Mammary epithelial cell (primary cell): ENCODE measurements around the gene FTSJ1.

Experiments used
- CTCF ChIP-seq, 2 donors: IDR thresholded peaks in 1 of 2; conservative IDR thresholded peaks in 1 of 2; 2 replicates each; pipeline ENCODE4 v1.5.1; 2011 to 2012; ENCODE audit warnings: inconsistent platforms in 2 of 2, low read length in 2 of 2, mild to moderate bottlenecking in 2 of 2, control low read depth in 1 of 2, low read depth in 1 of 2; ENCODE audit not compliant: insufficient read depth in 1 of 2; ENCODE audit errors: extremely low read depth in 1 of 2
- EZH2 ChIP-seq: IDR thresholded peaks from 2 replicates; pipeline ENCODE4 v1.6.1; 2012; ENCODE audit warnings: low read length, inconsistent platforms, borderline replicate concordance

DNA sequence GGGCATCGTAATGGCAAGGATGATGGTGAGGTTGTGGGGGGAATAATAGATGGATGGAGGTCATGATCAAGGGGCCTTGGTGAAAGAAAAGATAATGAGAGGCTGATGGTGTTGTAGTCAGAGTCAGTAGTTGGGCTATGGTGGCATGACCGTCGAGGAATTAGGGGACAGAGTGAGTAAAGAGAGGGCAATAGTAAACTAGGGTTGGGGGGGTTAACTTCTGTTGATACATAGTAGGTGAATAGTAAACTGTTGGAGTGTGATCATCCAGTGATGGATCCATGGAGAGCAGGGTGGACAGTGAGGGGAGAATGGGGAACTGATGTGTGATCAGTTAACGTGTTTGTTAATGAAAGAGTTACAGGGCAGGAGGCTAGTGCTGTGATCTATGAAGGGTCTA, 920 bp downstream of the FTSJ1 start:
- TF ChIP-seq CTCF (conservative IDR thresholded peaks at IDR 0.05 in 1 of 2, IDR thresholded peaks at IDR 0.05 in 1 of 2; ENCODE audit: extremely low read depth in 1 of 2, insufficient read depth in 1 of 2, low read depth in 1 of 2, low read length in 2 of 2) = no peak
- no peak for TF ChIP-seq EZH2
